HG03575 (cell line): ENCODE data around the gene CNTN1.
"Not testable (repeated sequence)": the region's sequence is repeated elsewhere in the genome, so short reads cannot be mapped to it uniquely, and the experiment has no call there.

Experiments
- ATAC-seq: cut with Tn5 transposase; IDR thresholded peaks from one replicate; pipeline ENCODE4 v1.9.1; 2021; ENCODE audit not compliant: unreplicated experiment, insufficient number of reproducible peaks, low FRiP score; ENCODE audit errors: extremely low read depth

The CNTN1 gene

DNA sequence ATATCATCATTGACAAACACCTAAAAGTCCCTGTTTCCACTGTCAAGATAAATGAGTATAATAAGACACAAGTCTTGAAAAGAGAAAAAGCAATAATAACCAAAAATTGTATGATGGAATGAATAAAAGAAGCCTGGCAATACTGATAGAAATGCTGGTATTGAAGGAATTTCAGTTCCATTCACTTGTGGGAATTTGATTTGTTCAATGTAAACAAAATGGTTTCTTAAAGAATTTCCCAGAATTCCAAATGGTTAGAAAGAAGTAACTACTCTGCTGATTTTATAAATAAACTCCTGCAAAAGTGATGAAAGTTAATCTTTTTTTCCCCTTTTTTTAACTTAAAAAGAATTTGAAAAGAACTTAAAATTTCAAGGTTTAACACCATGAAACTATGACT is 366.0 kb downstream of the CNTN1 start:
- ATAC-seq = no peak

DNA sequence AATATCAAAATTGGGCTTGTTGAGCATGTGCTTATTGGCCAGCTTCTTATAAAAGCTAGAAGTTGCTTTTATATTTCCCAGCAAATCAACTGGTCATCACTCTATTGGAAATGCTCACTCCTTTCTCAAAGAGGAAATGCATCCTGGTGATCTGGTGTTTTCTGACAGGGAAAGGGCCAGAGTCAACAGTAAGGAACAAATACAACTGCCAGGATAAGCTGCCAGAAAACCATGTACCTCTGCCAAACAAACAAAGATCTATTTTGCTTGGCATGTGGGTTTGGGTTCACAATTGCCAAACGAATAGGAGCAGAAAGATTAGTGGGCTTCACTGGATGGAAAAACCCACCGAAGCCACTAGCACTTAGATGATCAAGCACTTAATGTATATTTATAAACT is 369.0 kb downstream of the CNTN1 start:
- ATAC-seq = no peak

DNA sequence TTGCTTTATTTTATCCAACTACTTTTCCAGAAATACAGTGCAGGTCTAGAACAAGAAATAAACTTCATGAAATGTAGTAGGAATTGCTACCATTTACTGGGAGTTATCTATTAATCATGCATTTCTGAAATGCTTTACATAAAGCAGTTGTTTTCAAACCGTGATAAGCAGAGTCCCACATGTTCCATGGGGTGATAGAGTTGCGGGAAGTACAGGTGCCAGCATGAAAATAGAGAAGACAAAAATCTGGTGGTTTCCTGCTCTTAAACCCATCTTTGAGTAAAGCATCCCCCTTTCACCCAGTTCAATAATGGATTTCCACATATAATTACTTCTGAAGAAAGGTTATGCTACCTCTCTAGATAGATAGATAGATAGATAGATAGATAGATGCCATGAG is 372.2 kb downstream of the CNTN1 start:
- ATAC-seq = no peak

DNA sequence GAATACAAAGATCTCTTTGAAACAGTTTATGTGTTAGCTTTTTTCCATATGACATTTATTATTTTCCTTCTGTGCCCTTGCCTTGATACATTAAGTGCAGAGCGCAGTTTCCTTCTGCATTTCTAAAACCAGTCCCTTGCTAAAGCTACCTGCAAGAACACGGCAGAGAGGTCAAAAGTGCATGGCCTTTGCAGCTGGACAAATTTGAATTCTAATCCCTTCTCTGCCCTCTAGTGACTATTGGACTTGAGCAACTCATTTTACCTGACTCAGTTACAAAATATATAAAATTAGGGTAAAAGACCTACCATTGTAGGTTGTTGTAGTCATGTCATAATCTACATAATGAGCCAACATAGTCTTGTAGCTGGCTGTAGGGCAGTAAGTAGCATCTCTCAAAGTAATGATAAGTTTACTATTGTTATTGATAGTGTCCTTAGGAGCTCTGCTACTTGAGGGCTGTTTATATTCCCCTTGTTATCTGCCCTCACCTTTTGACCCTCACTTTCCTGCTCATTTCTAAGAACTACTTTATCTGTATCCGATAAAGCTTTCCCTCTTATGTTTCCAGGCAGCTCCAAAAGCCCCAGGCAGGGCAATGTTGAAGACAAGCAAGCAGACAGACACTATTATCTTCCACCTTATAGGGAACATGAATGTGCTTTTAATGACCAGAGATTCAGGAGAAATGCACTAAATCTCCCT is 375.9 kb downstream of the CNTN1 start:
- ATAC-seq = no peak

DNA sequence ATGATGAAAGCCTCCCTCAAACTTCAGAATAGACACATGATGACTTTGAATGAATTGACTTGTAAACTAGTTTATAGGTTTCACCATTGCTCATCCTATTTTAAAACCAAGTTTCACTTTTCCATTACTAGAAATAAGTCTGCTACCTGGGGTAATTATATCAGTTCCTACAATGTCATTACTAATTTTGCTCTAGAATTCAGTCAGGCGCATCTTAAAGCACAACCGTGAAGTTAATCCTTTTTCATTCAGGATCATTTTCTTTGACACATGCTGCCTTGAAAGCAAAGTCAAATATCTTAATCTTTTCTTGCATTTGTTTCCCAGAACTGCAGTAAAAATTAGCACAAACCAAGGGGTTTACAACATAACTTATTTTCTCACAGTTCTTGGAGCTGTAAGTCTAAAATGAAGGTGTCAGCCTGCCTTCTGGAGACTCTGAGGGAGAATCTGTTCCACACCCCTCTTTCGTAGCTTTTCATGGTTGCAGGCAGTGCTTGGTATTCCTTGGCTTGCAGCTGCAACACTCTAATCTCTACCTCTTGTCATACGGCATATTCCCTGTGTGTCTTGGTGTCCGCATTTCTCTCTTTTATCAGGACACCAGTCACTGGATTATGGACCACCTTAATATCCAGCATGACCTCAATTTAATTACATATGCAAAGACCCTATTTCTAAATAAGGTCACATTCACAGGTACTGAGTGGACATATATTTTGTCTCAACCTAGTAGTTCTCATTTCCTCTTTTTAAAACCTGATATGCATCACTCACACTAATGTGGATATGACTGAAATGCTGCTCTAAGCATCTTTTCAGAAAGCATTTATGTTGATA is 381.6 kb downstream of the CNTN1 start:
- ATAC-seq = no peak

DNA sequence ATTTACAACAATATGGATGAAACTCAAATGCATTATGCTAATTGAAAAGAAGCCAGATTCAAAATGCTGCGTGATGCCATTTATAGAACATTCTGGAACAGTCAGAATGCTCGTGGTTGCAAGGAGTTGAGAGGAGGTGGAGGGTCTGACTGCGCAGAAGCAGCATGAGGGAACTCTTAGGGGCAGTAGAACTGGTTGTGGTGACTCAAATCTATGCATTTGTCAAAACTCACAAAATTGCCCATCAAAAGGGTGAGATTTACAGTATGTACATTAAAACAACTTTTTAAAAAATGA is 382.2 kb downstream of the CNTN1 start:
- no peak for ATAC-seq

DNA sequence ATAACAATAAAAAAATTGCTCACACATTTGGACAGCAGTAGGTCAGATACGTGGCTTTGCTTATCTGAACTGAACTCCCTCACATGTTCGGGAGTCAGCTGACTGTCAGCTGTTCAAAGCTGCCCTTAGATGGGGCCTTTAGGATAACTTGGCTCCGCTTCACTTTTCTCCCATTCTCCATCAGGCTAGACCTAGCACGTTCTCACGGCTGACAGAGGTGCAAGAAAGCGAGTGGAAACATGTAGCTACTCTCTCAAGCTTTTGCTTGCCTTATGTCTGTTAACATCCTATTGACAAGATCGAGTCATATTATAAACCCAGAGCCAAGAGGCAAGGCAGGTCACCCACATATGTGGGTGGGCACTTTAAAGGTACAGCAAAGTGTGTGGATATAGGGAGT is 383.9 kb downstream of the CNTN1 start:
- no peak for ATAC-seq

DNA sequence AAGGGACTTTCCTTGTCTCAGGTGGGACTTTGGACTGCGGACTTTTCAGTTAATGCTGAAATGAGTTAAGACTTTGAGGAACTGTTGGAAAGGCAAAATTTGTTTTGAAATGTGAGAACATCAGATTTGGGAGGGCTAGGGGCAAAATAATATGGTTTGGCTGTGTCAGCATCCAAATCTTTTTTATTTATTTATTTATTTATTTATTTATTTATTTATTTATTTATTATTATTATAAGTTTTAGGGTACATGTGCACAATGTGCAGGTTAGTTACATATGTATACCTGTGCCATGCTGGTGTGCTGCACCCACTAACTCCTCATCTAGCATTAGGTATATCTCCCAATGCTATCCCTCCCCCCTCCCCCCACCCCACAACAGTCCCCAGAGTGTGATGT is 389.0 kb downstream of the CNTN1 start:
- ATAC-seq = not testable (repeated sequence)

DNA sequence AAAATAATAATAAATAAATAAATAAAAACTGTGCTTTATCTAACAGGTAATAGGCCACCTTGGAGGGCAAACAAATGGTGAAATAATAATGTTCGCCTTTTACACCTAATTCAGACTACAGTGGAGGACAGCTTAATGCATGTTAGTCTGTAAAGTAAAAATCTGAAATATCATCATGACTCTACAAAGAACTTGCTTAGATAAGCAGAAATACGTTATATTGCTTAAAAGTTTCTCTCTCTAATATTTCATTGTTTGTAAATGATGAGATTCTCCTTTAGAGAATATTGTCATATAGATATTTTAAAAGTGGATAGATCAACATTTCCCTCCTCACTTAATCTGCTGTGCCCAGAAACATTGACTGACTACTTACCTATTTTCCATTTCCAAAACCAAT is 397.2 kb downstream of the CNTN1 start:
- no peak for ATAC-seq

DNA sequence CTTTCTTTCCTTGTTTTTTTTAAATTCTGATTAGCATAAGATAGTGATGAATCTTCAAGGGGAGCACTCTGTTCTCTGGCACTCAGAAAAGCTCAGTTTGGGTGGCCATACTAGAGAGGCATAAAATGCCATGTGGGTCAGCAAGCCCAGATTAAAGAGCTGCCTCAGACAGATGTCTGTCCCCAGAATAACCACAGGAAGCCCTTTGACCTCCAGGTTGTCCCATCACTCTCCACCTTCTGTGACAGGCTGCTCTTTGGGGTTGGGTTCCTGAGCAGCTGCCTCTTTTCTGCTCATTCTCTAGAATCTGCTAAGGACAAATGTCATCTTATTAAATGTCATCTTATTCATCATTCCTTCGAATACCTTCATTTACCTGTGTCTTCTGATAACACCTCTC is 399.9 kb downstream of the CNTN1 start:
- no peak for ATAC-seq

DNA sequence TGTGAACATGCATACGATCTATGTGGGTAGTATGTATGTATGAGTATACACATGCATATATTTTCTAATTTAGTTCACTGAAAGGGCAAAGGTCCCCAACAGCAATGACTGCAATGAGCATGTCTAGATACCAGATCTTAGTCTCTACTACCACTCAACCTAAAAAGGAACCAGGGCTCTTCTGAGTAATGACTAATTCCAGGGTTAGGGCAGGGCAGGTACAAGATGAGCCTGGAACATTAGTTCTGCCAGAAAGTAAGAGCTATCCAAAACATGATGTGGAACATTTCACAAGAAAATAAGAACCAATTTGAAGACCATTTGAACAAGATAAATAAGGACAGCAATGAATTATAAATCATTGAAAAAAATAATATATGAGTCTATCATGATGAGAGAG is 404.6 kb downstream of the CNTN1 start:
- ATAC-seq = no peak

DNA sequence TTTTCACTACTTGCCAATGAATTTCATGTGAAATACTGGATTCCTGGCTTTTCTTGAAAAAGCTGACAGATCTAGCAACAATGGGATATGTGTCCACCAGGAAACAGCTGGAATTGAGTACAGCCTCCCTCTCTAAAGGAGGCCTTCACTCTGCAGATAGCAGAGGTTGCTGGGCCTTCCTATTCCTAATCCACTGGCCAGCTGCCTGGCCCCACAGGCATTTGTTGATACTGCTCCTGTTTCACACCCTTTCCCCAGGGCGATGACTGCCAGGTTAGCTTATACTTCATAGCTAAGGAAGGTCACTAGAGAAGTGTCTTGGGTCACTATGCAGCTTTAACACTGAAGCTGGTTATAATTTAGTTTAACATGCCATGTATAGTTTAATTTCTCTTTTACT is 408.3 kb downstream of the CNTN1 start:
- no peak for ATAC-seq

DNA sequence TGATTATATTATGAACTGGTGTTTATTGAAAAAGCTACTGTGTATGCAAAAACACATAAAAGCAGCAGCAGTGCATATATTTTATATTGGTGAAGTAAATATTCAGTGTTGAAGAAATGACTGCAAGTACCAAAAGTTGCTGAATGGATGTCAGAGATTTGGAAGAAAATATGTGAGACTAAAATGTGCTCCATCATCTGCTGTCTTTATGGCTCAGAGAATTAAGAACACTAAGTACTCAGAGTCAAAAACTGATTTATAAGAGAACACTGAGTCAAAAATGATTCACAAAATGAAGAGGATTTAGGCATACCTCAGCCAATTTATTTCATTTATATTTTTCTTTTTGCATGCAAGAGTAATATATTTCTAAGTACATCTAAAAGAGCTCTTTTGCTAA is 409.6 kb downstream of the CNTN1 start:
- no peak for ATAC-seq

DNA sequence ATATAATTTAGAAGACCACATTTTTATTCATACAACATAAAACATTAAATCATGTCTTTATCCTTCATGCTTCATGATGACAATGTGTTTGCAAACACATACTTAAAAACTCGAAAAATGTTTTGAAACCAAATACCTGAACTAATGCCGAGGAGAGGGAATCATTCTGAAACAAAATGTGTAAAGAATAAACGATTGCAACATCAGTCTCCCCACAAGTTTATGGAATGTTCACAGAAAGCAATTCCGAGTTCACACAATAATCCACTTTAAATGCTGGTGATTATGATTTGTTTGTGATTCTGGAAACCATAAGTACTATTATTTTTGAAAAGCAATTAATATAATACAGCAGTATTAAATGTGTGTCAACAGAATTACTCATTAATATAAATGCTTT is 411.4 kb downstream of the CNTN1 start:
- no peak for ATAC-seq

DNA sequence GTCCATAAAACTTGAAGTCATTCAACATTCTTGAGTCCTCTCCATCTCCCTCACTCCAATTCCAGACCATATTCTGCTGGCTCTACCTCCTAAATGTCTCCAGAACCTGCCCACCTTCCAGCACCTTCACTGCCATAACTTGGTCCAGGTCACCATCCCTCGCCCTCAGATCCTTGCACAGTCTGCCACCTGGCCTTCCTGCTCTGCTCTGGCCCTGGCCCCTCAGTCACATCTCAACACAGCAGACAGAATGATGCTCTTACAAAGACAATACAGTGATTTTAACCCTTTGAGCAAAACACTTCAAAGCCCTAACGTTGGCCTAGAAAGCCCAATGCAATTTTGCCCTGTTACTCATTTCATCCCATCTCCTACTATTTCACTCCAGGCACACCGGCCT is 414.1 kb downstream of the CNTN1 start:
- no peak for ATAC-seq

DNA sequence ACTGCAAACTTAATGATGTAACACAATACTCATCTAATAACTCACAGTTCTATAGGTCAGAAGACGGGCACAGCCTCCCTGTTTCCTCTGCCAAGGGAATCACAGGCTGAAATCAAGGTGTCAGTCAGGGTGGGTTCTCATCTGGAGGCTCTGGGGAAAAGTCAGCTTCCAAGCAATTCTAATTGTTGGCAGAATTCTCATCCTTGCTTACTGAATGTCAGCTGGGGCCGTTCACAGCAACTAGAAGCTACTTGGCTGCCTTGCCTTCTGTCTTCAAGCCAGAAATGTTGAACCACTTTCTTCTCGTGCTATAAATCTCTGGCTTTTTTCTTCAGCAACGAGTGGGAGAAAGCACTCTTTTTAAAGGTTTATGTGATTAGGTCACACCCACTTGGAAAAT is 415.8 kb downstream of the CNTN1 start:
- ATAC-seq = no peak

DNA sequence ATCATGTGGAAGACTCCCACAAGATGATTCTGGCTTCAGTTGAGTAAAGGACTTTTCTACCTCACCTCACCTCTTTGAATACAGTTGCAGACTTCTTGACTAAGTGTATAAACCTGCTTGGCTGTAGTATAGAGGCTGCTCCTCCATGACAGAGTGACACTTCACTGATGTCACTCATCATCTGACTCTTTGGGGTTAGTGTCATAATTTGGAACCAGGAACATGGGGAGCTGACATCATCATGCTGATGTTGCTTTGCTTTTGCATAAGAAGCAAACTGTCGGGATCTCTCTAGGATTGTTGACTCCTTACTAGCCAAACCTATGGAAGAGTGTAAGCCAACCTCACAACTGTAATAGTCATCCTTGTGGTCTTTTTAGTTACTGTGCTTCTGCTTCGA is 420.7 kb downstream of the CNTN1 start:
- no peak for ATAC-seq

DNA sequence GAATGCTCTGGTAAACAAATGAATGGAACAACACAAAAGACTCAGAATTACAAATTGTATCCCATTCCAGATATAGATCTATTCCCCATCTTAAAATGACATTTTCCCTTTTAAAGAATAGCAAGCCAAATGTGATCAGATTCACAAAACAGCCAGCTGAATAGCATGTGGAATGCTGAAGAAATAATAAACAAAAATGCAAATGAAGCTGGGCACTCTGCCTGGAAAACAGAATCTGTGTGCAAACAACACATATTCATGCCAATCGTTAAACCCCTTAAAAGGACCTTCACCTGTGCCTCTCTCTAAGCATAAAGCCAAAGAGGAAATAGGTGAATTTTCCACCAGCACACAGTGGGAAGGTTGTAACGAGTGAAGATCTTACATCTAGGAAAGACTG is 428.0 kb downstream of the CNTN1 start:
- ATAC-seq = no peak

DNA sequence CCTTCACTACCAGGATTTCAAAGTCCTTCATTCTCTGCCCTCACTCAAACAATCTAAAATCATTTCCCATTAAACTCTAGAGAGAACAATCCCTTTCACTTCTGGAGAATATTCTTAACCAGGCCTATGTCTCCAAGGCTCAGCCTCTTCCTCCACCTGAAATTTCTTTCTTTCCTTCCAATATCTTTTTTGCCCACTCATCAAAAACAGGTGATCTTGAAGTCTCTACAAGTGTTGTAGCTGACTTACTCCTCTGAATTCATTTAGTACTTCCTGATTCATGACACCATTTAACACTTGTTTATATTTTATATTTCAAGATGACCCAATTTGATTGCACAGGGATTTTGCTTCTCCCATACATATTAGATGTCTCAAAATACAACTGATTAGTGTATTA is 429.1 kb downstream of the CNTN1 start:
- no peak for ATAC-seq
